H9 (cell line): ENCODE data around the gene PRRC2B. TPM values are rescaled to one million over a fixed set of nuclear protein-coding genes. Genes with fewer than 3 reads are reported as not detected.

Source experiments
- DNase-seq: peaks from one replicate; pipeline ENCODE4 v3.0.0-alpha.2; 2017
- H2AFZ ChIP-seq: one replicate; pipeline ENCODE4 v1.6.1; 2013; ENCODE audit warnings: mild to moderate bottlenecking, low read length, control low read depth, moderate library complexity
- H2AK5ac ChIP-seq: 2 replicates; pipeline ENCODE4 v1.6.1; 2013; ENCODE audit warnings: low read length, control low read depth, mixed read lengths; ENCODE audit not compliant: insufficient read length
- H2BK120ac ChIP-seq: one replicate; pipeline ENCODE4 v1.6.1; 2013; ENCODE audit warnings: low read depth, mild to moderate bottlenecking, low read length, control low read depth, inconsistent platforms; ENCODE audit not compliant: poor library complexity, severe bottlenecking
- H2BK12ac ChIP-seq: 2 replicates; pipeline ENCODE4 v1.6.1; 2013; ENCODE audit warnings: low read length, control low read depth, mixed read lengths, low read depth; ENCODE audit not compliant: insufficient read length
- H2BK15ac ChIP-seq: 2 replicates; pipeline ENCODE4 v1.6.1; 2013; ENCODE audit warnings: low read depth, low read length, control low read depth
- H2BK20ac ChIP-seq: one replicate; pipeline ENCODE4 v1.6.1; 2013; ENCODE audit warnings: low read depth, mild to moderate bottlenecking, low read length, control low read depth, inconsistent platforms; ENCODE audit not compliant: poor library complexity, severe bottlenecking
- H2BK5ac ChIP-seq: 2 replicates; pipeline ENCODE4 v1.6.1; 2013; ENCODE audit warnings: low read length, control low read depth, mixed read lengths; ENCODE audit not compliant: insufficient read length
- H3K14ac ChIP-seq: 2 replicates; pipeline ENCODE4 v1.6.1; 2013; ENCODE audit warnings: low read length, control low read depth; ENCODE audit not compliant: insufficient read depth
- H3K18ac ChIP-seq: 2 replicates; pipeline ENCODE4 v1.6.1; 2013; ENCODE audit warnings: low read depth, mild to moderate bottlenecking, mixed read lengths, low read length, control low read depth; ENCODE audit not compliant: insufficient read length
- H3K23ac ChIP-seq: 2 replicates; pipeline ENCODE4 v1.6.1; 2013; ENCODE audit warnings: low read length, control low read depth, mixed read lengths, low read depth; ENCODE audit not compliant: insufficient read length
- H3K23me2 ChIP-seq: 2 replicates; pipeline ENCODE4 v1.6.1; 2013; ENCODE audit warnings: low read depth, mild to moderate bottlenecking, mixed read lengths, low read length, control low read depth; ENCODE audit not compliant: insufficient read length, poor library complexity, severe bottlenecking
- H3K27ac ChIP-seq: 2 replicates; pipeline ENCODE4 v1.5.1; 2013; ENCODE audit warnings: low read length, control low read depth, mixed read lengths, low read depth; ENCODE audit not compliant: insufficient read length
- H3K27me3 ChIP-seq: 2 replicates; pipeline ENCODE4 v1.6.1; 2013; ENCODE audit warnings: low read length, control low read depth, inconsistent platforms; ENCODE audit not compliant: insufficient read depth
- H3K4ac ChIP-seq: 2 replicates; pipeline ENCODE4 v1.6.1; 2013; ENCODE audit warnings: low read depth, mild to moderate bottlenecking, control low read depth, inconsistent platforms, low read length, moderate library complexity
- H3K4me1 ChIP-seq: 2 replicates; pipeline ENCODE4 v1.6.1; 2013; ENCODE audit warnings: low read length, control low read depth, inconsistent platforms; ENCODE audit not compliant: insufficient read depth
- H3K4me2 ChIP-seq: 2 replicates; pipeline ENCODE4 v1.6.1; 2013; ENCODE audit warnings: low read length, control low read depth, mixed read lengths; ENCODE audit not compliant: insufficient read length, insufficient read depth
- H3K56ac ChIP-seq: 2 replicates; pipeline ENCODE4 v1.6.1; 2013; ENCODE audit warnings: low read depth, mild to moderate bottlenecking, mixed read lengths, low read length, control low read depth; ENCODE audit not compliant: insufficient read length
- H3K79me1 ChIP-seq: 2 replicates; pipeline ENCODE4 v1.6.1; 2013; ENCODE audit warnings: low read depth, mild to moderate bottlenecking, moderate library complexity, low read length, control low read depth, inconsistent platforms; ENCODE audit not compliant: insufficient read depth, poor library complexity, severe bottlenecking
- H3K79me2 ChIP-seq: 2 replicates; pipeline ENCODE4 v1.6.1; 2013; ENCODE audit warnings: low read length, control low read depth, inconsistent platforms; ENCODE audit not compliant: insufficient read depth
- H3K9ac ChIP-seq: 2 replicates; pipeline ENCODE4 v1.6.1; 2013; ENCODE audit warnings: low read length, control low read depth, mixed read lengths; ENCODE audit not compliant: insufficient read length; ENCODE audit errors: extremely low read depth
- H3K9me3 ChIP-seq: one replicate; pipeline ENCODE4 v1.6.1; 2013; ENCODE audit warnings: low read depth, low read length, inconsistent platforms; ENCODE audit not compliant: control insufficient read depth
- H3T11ph ChIP-seq: one replicate; pipeline ENCODE4 v1.6.1; 2013; ENCODE audit warnings: mild to moderate bottlenecking, low read length, control low read depth, inconsistent platforms
- H4K20me1 ChIP-seq: one replicate; pipeline ENCODE4 v1.6.1; 2013; ENCODE audit not compliant: control insufficient read depth, insufficient read length, insufficient read depth
- H4K5ac ChIP-seq: 2 replicates; pipeline ENCODE4 v1.6.1; 2013; ENCODE audit warnings: low read depth, mild to moderate bottlenecking, mixed read lengths, low read length, control low read depth; ENCODE audit not compliant: insufficient read length
- H4K8ac ChIP-seq: replicated peaks from 2 replicates; pipeline ENCODE4 v1.6.1; 2013; ENCODE audit warnings: low read length, control low read depth, mixed read lengths, low read depth; ENCODE audit not compliant: insufficient read length
- H4K91ac ChIP-seq: 2 replicates; pipeline ENCODE4 v1.6.1; 2013; ENCODE audit warnings: low read depth, mild to moderate bottlenecking, moderate library complexity, mixed read lengths, low read length, control low read depth; ENCODE audit not compliant: insufficient read length
- H3K27ac Mint-ChIP-seq, 3 experiments: 2 replicates in 2 of 3; 3 replicates in 1 of 3; pipeline ENCODE4 v1.8.0; 2020 to 2021; ENCODE audit warnings: mixed read lengths in 3 of 3, mild to moderate bottlenecking in 1 of 3, moderate library complexity in 1 of 3
- H3K27me3 Mint-ChIP-seq: 2 replicates; pipeline ENCODE4 v1.8.0; 2021; ENCODE audit warnings: low read depth, mild to moderate bottlenecking, moderate library complexity, mixed read lengths
- H3K36me3 Mint-ChIP-seq, 3 experiments: 2 replicates in 2 of 3; 3 replicates in 1 of 3; pipeline ENCODE4 v1.8.0; 2020 to 2021; ENCODE audit warnings: low read depth in 3 of 3, mixed read lengths in 3 of 3; ENCODE audit not compliant: insufficient read depth in 1 of 3
- H3K4me1 Mint-ChIP-seq, 2 experiments: 2 replicates each; pipeline ENCODE4 v1.8.0; 2020; ENCODE audit warnings: mixed read lengths in 2 of 2
- H3K4me3 Mint-ChIP-seq, 2 experiments: 2 replicates in 1 of 2; 3 replicates in 1 of 2; pipeline ENCODE4 v1.8.0; 2020 to 2021; ENCODE audit warnings: mild to moderate bottlenecking in 2 of 2, mixed read lengths in 2 of 2, moderate library complexity in 1 of 2
- H3K9me3 Mint-ChIP-seq, 2 experiments: 2 replicates in 1 of 2; 3 replicates in 1 of 2; pipeline ENCODE4 v1.8.0; 2020; ENCODE audit warnings: mild to moderate bottlenecking in 2 of 2, mixed read lengths in 2 of 2, moderate library complexity in 1 of 2
- CTCF ChIP-seq: fragments of 200-600 bp; sonication (generic); conservative IDR thresholded peaks from 3 replicates; pipeline ENCODE4 v1.8.0; 2021; ENCODE audit warnings: antibody characterized with exemption, mild to moderate bottlenecking
- WGBS: extraction: QIAGEN DNeasy Blood & Tissue Kit; methylation state at CpG from one replicate; pipeline ENCODE4 v1.1.7; 2013; ENCODE audit warnings: missing lambda C conversion rate, low lambda C conversion rate, mixed read lengths; ENCODE audit not compliant: insufficient read length; ENCODE audit errors: extremely low coverage; 5-methylcytosine and 5-hydroxymethylcytosine counted together
- total RNA-seq: library from RNA; stranded (reverse); gene quantifications from 2 replicates; pipeline ENCODE4 v1.2.1, GENCODE V29; 2021

PRRC2B gene
- total RNA-seq, 1 experiment from 2014 or later, result 251 TPM

- no peak overlapping the region for H2AK5ac ChIP-seq
- no peak for DNase-seq
- no peak overlapping the region for H4K8ac ChIP-seq
- H3K9me3 Mint-ChIP-seq, result peaks cover 38 to 39% of the 10 kb centered on the region in 2 experiments
- no peak overlapping the region for H4K91ac ChIP-seq
- no peak overlapping the region for H3K18ac ChIP-seq
- H3K79me2 ChIP-seq, result no peaks in the 10 kb centered on the region
- H3K27me3 ChIP-seq, result no peaks in the 10 kb centered on the region
- no peak overlapping the region for H3K14ac ChIP-seq
- no peak overlapping the region for H3K56ac ChIP-seq
- H3K4me2 ChIP-seq, result no peak overlapping the region
- no peaks in the 10 kb centered on the region for H4K20me1 ChIP-seq
- no peak overlapping the region for H4K5ac ChIP-seq
- H3K27me3 Mint-ChIP-seq, result peaks cover 13% of the 10 kb centered on the region
- H2BK15ac ChIP-seq, result no peak overlapping the region
- H2BK12ac ChIP-seq, result no peak overlapping the region
- H3T11ph ChIP-seq, result no peak overlapping the region
- no peak overlapping the region for H3K23ac ChIP-seq
- H3K9ac ChIP-seq, result no peak overlapping the region
- no peaks in the 10 kb centered on the region for H3K79me1 ChIP-seq
- H2BK120ac ChIP-seq, result no peak overlapping the region
- H2AFZ ChIP-seq, result no peak overlapping the region
- no peak for TF ChIP-seq CTCF
- no peak overlapping the region for H2BK5ac ChIP-seq
- no peak overlapping the region for H2BK20ac ChIP-seq
- peaks cover 9% of the 10 kb centered on the region for H3K9me3 ChIP-seq
- no peak overlapping the region for H3K4me3 Mint-ChIP-seq
- H3K27ac ChIP-seq, result no peak overlapping the region
- no peak overlapping the region for H3K4ac ChIP-seq
- H3K4me1 Mint-ChIP-seq, result 0 out of 4 replicates have a peak, but pooled peaks cover 0 to 3% of the 10 kb centered on the region in 2 experiments
- H3K23me2 ChIP-seq, result no peaks in the 10 kb centered on the region
- no peaks in the 10 kb centered on the region for H3K4me1 ChIP-seq
- H3K27ac Mint-ChIP-seq, result no peak overlapping the region
- H3K36me3 Mint-ChIP-seq, result peaks cover 7 to 24% (median 12%) of the 10 kb centered on the region in 3 experiments
- WGBS, result no CpG with 5 or more reads among the region's 7 CpGs
Observed at GRCh38 chr9:131539223-131539923, 145.5 kb downstream of the PRRC2B start.
